ENCODE data around the gene RAB3B.

The RAB3B gene

DNA sequence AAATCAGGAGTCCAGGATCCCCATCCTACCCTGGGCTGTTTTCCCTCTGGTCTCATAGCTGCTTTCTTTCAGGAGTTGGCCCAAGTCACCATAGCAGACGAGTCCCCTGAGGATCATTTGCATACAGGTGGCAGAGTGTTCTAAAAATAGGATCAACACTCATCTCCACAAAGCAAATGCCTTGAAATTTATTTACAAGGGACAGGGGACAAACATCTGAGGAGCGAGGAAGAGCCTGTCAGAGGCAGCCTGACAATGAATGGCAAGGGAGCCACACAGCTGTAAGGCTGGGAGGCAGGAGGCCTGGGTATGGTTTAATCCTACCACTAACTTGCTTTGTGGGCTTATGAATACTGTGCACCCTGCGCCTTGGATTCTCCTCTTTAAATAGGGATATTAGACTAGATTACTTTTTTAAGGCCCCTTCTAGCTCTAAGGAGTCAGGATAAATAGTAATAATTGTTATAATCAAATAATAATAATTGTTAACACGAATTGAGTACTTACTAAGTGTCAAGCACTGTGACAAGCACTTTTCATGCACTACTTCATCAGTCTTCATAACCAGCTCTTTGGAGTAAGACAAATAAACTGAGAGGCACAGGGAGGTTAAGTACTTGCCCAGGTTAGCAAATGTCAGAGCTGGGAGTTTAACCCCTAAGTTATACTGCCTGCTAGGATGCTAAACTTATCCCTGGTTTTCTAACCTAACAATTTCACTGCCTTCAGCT lies 34.5 kb downstream of the RAB3B start:
- TF ChIP-seq POLR2A (IDR thresholded peaks at IDR 0.05; ENCODE audit: low read depth, low read length) = no peak
- FAIRE-seq = no peak
- no peak for DNase-seq (ENCODE audit: insufficient read length, low spot score)

DNA sequence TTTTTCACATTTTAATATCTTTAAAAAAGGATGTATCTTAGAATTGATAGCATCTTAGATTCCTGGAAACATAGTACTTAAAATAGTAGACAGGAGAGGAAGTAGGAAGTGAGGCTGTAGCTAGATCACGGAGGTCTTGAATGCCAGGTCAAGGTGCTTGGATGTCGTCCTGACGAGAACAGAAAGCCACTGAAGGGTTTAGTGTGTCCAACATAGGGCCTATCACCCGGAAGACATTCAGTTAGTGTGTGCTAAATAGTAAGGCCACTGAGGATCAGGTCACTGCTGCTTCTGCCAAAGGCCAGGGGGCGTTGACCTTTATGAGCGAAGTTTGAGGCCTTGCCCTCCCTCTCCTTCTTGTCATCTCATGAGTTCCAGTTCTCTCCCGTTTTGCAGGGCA lies 35.7 kb downstream of the RAB3B start:
- no peak for TF ChIP-seq POLR2A (IDR thresholded peaks at IDR 0.05; ENCODE audit: low read depth, low read length)
- FAIRE-seq (no peak), DNase-seq (ENCODE audit: insufficient read length, low spot score) (no peak)

DNA sequence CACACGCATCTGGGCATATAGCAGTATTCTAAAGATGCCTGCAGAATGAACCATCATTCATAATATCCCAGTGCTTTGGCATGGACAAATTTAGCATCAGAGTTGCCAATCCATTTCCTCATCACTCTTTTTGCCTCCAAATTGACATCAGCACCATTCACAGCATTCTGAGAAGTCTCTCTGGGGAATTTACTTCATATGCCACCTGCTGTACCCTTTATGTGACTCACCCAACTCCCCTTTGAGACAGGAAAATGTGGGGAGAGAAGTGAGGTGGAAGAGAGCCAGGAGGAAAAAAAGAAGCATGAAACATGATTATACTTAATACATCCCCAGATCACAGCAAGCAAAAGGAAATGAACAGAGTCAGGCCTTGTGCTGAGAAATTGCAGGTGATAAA lies 37.4 kb downstream of the RAB3B start:
- no peak for TF ChIP-seq POLR2A (IDR thresholded peaks at IDR 0.05; ENCODE audit: low read depth, low read length)
- FAIRE-seq (no peak), DNase-seq (ENCODE audit: insufficient read length, low spot score) (no peak)

DNA sequence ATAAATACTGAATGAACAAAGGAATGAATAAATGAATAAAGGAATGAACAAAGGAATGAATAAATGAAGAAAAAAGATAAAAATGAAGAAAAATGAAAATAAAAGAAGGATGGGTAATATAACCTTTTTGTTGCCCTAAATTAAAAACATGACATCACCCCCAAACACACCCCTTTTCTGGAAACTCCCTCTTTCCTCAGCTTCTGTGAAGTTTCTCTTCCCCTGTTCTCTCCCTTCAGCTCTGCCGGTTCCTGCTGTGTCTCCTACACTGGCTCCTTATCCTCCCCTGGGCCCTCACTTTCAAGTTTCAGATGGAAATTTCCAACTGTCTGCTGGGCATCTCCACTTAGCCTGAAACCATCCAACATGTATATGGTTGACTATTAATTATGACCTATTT lies 37.9 kb downstream of the RAB3B start:
- FAIRE-seq (no peak), DNase-seq (ENCODE audit: insufficient read length, low spot score) (no peak)
- no peak for TF ChIP-seq POLR2A (IDR thresholded peaks at IDR 0.05; ENCODE audit: low read depth, low read length)

DNA sequence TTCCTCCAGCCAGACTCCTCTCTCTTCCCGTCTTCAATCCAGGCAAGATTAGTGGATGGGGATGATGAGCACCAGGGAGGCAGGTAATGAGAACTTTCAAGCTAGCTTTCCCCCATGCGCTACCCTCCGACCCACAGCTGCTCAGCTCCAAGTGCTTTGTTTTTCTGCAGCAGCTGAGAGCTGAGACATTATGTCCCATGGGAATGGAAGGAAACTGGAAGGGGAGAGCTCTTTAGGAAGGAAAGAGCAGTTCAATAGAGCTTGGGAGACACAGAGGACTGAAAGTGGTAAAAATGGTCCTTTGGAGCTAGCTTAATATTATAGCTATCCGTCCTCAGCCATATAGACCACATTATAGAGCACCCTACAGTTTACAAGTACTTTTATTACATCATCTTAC lies 39.8 kb downstream of the RAB3B start:
- DNase-seq (ENCODE audit: insufficient read length, low spot score) (no peak), FAIRE-seq (no peak)
- TF ChIP-seq POLR2A (IDR thresholded peaks at IDR 0.05; ENCODE audit: low read depth, low read length) = no peak

DNA sequence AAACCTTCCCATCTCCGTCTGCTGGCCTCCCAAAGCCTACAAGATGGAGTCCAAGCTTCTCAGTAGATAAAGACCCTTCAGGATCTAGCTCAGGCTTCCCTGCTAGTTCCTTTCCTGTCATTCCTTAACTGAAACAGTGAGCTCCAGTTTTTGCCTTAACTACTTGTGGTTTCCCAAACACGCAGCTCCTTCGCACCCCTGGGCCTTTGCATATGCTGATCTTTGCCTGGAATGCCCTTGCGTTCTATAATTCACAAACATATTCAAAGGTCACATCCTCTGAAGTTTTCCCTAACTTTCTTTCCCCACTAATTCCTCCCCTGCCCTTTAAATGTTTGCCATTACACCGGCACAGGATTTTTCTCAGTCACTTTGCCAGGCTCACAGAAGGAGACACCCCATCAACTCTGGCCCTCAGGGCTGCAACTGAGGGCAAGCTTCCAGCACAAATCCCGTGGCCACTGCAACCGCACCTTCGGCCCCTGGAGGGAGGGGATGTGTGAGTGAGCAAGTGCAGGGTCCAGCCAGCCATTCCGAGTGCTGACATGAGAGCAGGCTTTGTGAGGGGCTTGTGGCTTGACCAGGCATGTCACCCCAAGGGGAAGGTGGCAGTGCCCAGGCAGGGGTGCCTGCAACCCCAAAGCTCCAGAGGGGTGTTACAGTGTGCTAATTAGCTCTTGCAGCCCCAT lies 41.3 kb downstream of the RAB3B start:
- no peak for DNase-seq (ENCODE audit: insufficient read length, low spot score)
- TF ChIP-seq POLR2A (IDR thresholded peaks at IDR 0.05; ENCODE audit: low read depth, low read length) = no peak
- no peak for FAIRE-seq

DNA sequence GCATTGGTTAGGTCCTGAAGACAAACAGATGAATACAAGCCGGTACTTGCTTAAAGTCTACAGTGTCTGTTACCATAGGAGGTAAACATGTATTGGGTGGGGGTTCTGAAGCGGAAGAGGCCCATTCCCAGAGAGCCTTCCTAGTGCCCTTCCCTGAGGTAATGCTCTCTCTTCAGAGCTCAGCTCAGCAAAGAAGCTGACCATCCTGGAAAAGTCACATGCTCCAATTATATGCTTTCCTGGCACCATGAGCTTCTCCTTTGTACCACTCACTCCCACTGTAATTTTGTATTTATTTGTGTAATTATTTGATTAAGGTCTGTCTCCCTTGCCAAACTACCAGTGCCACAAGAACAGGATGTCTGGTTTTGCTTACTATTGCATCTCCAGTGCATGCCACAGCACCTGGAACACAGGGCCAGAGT lies 42.0 kb downstream of the RAB3B start:
- no peak for FAIRE-seq
- DNase-seq (ENCODE audit: insufficient read length, low spot score) = no peak
- TF ChIP-seq POLR2A (IDR thresholded peaks at IDR 0.05; ENCODE audit: low read depth, low read length) = no peak

DNA sequence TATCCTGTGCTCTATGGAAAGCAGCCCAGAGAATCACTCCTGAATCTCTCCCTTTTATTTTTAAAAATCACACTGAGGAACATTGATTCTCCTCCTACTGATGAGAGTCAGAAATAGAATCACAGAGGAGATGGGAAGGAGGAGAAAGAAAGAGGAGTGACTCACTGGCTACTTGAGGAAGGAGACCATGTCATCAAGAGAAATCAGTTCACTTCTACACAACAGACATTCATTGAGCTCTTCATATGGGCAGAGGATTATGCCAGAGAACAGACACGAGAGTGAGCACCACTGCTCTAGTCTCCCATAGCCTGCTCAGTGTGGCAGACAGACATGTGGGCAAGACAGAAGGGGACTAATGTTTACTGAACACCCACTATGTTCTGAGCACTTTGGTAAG lies 44.2 kb downstream of the RAB3B start:
- DNase-seq (ENCODE audit: insufficient read length, low spot score) (no peak), FAIRE-seq (no peak)
- no peak for TF ChIP-seq POLR2A (IDR thresholded peaks at IDR 0.05; ENCODE audit: low read depth, low read length)

DNA sequence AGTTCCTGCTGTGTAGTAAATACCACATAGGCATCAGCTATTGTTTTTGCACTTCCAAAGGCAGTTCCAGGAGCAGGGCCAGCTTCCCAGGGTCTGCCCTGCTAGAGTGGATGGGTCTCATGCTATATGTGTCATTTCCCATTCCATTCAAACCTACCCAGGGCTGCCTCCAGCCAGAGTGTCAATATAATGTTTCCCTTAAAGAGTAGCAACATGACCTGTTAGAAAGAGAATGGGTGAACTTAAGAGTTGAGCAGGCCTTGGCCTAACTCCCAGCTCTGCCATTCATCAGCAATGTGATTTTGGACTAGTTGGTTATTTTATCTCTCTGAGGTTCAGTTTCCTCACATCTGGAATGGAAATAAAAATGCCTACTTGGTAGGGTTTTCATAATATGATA lies 44.9 kb downstream of the RAB3B start:
- TF ChIP-seq POLR2A (IDR thresholded peaks at IDR 0.05; ENCODE audit: low read depth, low read length) = no peak
- FAIRE-seq (no peak), DNase-seq (ENCODE audit: insufficient read length, low spot score) (no peak)

DNA sequence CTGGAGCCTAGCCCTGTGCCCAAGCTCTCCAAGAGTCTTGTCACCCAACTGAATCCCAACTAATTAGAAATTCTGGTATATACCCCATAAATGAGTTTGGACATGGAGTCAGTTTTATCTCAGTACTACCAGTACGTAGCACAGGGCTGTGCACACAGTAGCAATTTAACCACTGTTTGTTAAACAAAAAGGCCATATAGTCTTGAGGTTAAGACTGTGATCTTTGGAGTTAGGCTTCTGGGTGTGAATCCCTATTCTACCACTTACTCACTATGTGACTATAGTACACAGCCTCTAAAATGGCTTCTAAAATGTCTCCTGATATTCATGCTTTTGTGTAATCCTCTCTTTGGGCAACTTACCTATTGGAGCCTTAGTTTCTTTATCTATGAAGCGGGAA lies 48.2 kb downstream of the RAB3B start:
- no peak for TF ChIP-seq POLR2A (IDR thresholded peaks at IDR 0.05; ENCODE audit: low read depth, low read length)
- no peak for FAIRE-seq
- no peak for DNase-seq (ENCODE audit: insufficient read length, low spot score)

DNA sequence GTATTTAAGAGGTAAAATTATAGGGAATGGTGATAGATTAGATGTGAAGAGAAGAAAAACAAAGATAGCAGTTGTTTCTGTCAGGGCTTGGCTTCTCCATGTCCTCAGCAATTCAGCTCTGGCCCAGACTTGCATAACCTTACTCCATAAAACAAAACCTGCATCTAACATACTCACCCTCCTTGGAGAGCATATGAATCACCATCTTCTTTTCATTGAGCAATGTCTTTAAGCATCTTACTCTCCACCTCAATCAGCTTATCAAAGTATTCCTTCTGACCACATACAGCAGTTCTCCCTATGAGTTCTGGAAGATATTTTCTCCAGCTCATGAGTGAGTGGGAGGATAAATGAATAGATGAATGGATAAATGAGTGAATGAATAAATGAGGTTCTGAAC lies 49.0 kb downstream of the RAB3B start:
- DNase-seq (ENCODE audit: insufficient read length, low spot score) (no peak), FAIRE-seq (no peak)
- no peak for TF ChIP-seq POLR2A (IDR thresholded peaks at IDR 0.05; ENCODE audit: low read depth, low read length)

DNA sequence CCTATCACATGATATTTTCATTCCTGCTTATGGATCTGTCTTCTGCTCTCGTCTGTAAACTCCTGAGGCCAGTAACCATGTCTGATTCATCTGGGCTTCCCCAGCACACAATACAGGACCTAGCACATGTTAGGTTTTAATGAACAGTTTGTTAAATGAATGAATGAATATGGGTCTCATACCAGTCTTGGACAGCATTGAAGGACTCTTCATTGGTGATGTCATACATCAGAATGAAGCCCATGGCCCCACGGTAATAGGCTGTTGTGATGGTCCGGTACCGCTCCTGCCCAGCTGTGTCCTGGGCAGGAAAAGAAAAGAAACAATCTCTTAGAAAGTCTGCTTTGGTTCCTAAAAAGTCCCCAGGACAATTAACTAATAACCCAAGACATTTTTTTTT lies 53.4 kb downstream of the RAB3B start:
- DNase-seq (ENCODE audit: insufficient read length, low spot score) (no peak), FAIRE-seq (no peak)
- no peak for TF ChIP-seq POLR2A (IDR thresholded peaks at IDR 0.05; ENCODE audit: low read depth, low read length)

DNA sequence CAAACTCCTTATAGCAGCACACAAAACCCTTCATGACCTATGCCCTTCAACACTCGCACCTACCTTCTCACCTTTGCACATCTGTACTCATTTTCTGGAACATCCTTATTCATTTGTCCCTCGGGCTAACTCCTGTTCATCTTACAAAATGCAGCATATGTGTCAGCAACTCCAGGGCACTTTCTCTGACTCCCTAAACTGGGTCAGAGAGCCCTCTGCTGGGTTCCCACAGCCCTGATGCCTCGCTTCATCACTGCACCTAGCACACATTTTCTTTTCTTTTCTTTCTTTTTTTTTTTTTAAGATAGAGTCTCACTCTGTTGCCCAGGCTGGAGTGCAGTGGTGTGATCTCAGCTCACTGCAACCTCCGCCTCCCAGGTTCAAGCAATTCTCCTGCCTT lies 54.0 kb downstream of the RAB3B start:
- no peak for FAIRE-seq
- DNase-seq (ENCODE audit: insufficient read length, low spot score) = no peak
- no peak for TF ChIP-seq POLR2A (IDR thresholded peaks at IDR 0.05; ENCODE audit: low read depth, low read length)

DNA sequence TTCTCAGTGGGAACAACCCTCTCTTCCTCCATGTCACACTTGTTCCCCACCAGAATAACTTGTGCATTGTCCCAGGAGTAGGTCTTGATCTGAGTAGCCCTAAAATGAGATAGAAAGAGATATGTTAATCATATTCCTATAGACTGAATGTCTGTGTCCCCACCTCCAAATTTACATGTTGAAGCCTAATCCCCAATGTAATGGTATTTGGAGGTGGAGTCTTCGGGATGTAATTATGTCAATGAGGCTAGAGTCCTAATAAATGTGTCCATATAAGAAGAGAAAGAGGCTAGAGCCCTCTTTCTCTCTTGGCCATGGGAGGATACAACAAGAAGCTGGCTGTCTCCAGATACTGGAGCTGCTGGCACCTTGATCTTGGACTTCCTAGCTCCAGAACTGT lies 57.2 kb downstream of the RAB3B start:
- no peak for FAIRE-seq
- no peak for TF ChIP-seq POLR2A (IDR thresholded peaks at IDR 0.05; ENCODE audit: low read depth, low read length)

DNA sequence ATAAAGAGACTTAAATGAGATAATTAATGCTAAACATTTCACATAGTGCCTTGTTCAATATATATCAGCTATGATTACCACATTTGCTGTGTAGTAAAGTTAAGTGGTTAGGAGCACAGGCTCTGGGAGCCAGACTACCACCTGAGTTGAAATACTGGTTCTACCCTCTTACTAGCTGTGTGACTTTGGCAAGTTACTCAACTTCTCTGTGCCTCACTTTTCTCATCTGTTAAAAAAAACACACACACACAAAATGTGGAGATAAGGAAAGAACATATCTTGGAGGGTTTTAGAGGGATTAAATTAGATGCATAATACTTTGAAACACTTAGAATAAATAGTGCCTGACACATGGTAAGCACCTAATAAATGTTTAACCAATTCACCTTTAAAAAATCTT lies 60.2 kb downstream of the RAB3B start:
- FAIRE-seq = no peak

More for the DNA sequence above, 57.2 kb downstream of the RAB3B start:
- DNase-seq (ENCODE audit: insufficient read length, low spot score) = no peak

More for the DNA sequence above, 60.2 kb downstream of the RAB3B start:
- no peak for DNase-seq (ENCODE audit: insufficient read length, low spot score)
- TF ChIP-seq POLR2A (IDR thresholded peaks at IDR 0.05; ENCODE audit: low read depth, low read length) = no peak

All from H54 (cell line).